Activated naive CD8-positive, alpha-beta T cell treated with anti-CD3 and anti-CD28 coated beads, Interleukin-2, amount 10 ng/mL, durations not matched to agents 7 days and 5 days (primary cell): ENCODE results near the gene CSDE1. TPM values are rescaled to one million over a fixed set of nuclear protein-coding genes. Genes with fewer than 3 reads are reported as not detected.

Experiments used
- ATAC-seq: fragments of 150-1000 bp; cut with Tn5 transposase; one replicate; pipeline ENCODE4 v1.10.0; 2021; ENCODE audit warnings: low read depth, moderate library complexity
- POLR2A ChIA-PET: fragments of 350-600 bp; sonication (Branson Sonifier 250); formaldehyde crosslinking; loops from one replicate; lab custom pipeline; 2021; ENCODE audit warnings: antibody characterized with exemption; lab: Charles Lee
- DNase-seq: peaks from one replicate; pipeline ENCODE4 v3.0.0; 2021
- H3K27ac Mint-ChIP-seq: one replicate; pipeline ENCODE4 v1.8.0; 2022; ENCODE audit warnings: mild to moderate bottlenecking, mixed read lengths
- H3K27me3 Mint-ChIP-seq: one replicate; pipeline ENCODE4 v1.8.0; 2022; ENCODE audit warnings: mild to moderate bottlenecking, moderate library complexity, mixed read lengths
- H3K36me3 Mint-ChIP-seq: one replicate; pipeline ENCODE4 v1.8.0; 2021; ENCODE audit warnings: mild to moderate bottlenecking, mixed read lengths
- H3K4me1 Mint-ChIP-seq: one replicate; pipeline ENCODE4 v1.8.0; 2021; ENCODE audit warnings: mixed read lengths
- H3K4me3 Mint-ChIP-seq: one replicate; pipeline ENCODE4 v1.8.0; 2022; ENCODE audit warnings: mild to moderate bottlenecking, moderate library complexity, mixed read lengths
- H3K9me3 Mint-ChIP-seq: one replicate; pipeline ENCODE4 v1.8.0; 2021; ENCODE audit warnings: mixed read lengths
- total RNA-seq, 2 experiments: library from RNA; stranded (reverse); gene quantifications; one replicate each; pipeline ENCODE4 v1.2.3, GENCODE V29; 2021

The CSDE1 gene
- total RNA-seq, 2 experiments from 2014 or later = 401 to 410 TPM

DNA sequence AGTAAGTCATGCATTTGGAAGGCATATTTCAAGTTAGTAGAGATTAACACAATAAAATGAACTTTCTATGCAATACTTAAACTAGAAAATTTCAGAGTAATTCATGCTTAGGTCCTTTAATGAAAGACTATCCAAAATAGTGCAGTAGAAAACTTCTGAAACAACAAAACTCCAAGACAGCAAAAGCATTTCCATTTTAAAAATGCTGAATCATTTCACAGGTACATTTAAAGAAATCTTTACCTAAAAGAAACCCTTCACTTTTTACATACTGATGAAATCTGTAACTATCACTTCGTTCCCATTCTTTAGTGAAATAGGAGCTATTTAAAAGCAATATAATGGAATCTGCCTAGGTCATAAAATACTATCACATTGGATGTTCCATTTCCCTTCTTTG is 17.5 kb downstream of the CSDE1 start:
- H3K9me3 Mint-ChIP-seq = no peaks in the 10 kb centered on the region
- H3K27ac Mint-ChIP-seq = no peak overlapping the region
- no peaks in the 10 kb centered on the region for H3K27me3 Mint-ChIP-seq
- POLR2A ChIA-PET = no interaction called here
- peaks cover 20% of the 10 kb centered on the region for H3K4me1 Mint-ChIP-seq
- no peak overlapping the region for H3K4me3 Mint-ChIP-seq
- DNase-seq = no peak
- ATAC-seq = no peak
- H3K36me3 Mint-ChIP-seq = peaks cover 45% of the 10 kb centered on the region

GRCh38 chr1:114737314-114737849 is 20.4 kb downstream of the CSDE1 start:
- H3K4me3 Mint-ChIP-seq = no peak overlapping the region
- no peak overlapping the region for H3K27ac Mint-ChIP-seq
- DNase-seq (no peak), ATAC-seq (no peak)
- H3K27me3 Mint-ChIP-seq = no peaks in the 10 kb centered on the region
- peaks cover 44% of the 10 kb centered on the region for H3K36me3 Mint-ChIP-seq
- no peaks in the 10 kb centered on the region for H3K9me3 Mint-ChIP-seq
- POLR2A ChIA-PET = no interaction called here
- H3K4me1 Mint-ChIP-seq = peaks cover 13% of the 10 kb centered on the region

- Mint-ChIP-seq H3K27me3 (no peaks in the 10 kb centered on the region), H3K9me3 (no peaks in the 10 kb centered on the region), H3K27ac (no peak overlapping the region), H3K36me3 (peaks cover 46% of the 10 kb centered on the region), H3K4me3 (no peak overlapping the region), H3K4me1 (peaks cover 8% of the 10 kb centered on the region)
- no peak for DNase-seq
- no peak for ATAC-seq
- POLR2A ChIA-PET = no interaction called here
Observed at GRCh38 chr1:114735479-114735878, 22.3 kb downstream of the CSDE1 start.

- H3K27me3 Mint-ChIP-seq = no peaks in the 10 kb centered on the region
- peaks cover 48% of the 10 kb centered on the region for H3K36me3 Mint-ChIP-seq
- POLR2A ChIA-PET = no interaction called here
- ATAC-seq = no peak
- no peak for DNase-seq
- peaks cover 6% of the 10 kb centered on the region for H3K4me1 Mint-ChIP-seq
- no peak overlapping the region for H3K4me3 Mint-ChIP-seq
- no peaks in the 10 kb centered on the region for H3K9me3 Mint-ChIP-seq
- H3K27ac Mint-ChIP-seq = no peak overlapping the region
Observed at GRCh38 chr1:114729782-114730181, 28.0 kb downstream of the CSDE1 start.

GRCh38 chr1:114728553-114728952 is 29.2 kb downstream of the CSDE1 start:
- no peak for DNase-seq
- H3K4me3 Mint-ChIP-seq = no peak overlapping the region
- no peaks in the 10 kb centered on the region for H3K9me3 Mint-ChIP-seq
- peaks cover 48% of the 10 kb centered on the region for H3K36me3 Mint-ChIP-seq
- ATAC-seq = no peak
- peaks cover 8% of the 10 kb centered on the region for H3K4me1 Mint-ChIP-seq
- no peaks in the 10 kb centered on the region for H3K27me3 Mint-ChIP-seq
- H3K27ac Mint-ChIP-seq = no peak overlapping the region
- POLR2A ChIA-PET = no interaction called here

GRCh38 chr1:114725230-114725629 is 32.6 kb downstream of the CSDE1 start:
- DNase-seq = no peak
- ATAC-seq = no peak
- Mint-ChIP-seq H3K27me3 (no peaks in the 10 kb centered on the region), H3K36me3 (peaks cover 42% of the 10 kb centered on the region), H3K9me3 (no peaks in the 10 kb centered on the region), H3K27ac (peak overlapping the region; percentile 7), H3K4me3 (no peak overlapping the region), H3K4me1 (peaks cover 7% of the 10 kb centered on the region)
- POLR2A ChIA-PET = no interaction called here

DNA sequence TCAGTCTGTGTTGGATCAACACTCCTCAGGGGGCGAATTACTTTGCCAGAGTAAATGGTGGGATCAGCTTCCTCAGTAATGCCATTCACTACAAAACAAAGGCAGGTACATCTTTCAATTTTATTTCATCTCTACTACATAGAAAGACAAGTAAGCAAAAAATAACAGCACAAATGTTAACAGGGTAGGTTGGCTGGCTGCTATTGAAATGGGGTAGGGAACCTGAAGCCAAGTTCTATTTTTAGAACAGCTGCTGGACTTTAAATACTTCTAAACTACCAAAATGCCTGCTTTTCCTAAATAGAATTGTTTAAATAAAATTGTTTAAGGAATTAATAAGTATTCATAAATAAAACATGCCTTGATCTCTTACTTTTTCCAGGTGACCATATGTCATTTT is 33.9 kb downstream of the CSDE1 start:
- Mint-ChIP-seq H3K9me3 (no peaks in the 10 kb centered on the region), H3K36me3 (peaks cover 38% of the 10 kb centered on the region), H3K27ac (no peak overlapping the region), H3K4me1 (peaks cover 7% of the 10 kb centered on the region), H3K4me3 (no peak overlapping the region), H3K27me3 (no peaks in the 10 kb centered on the region)
- no peak for DNase-seq
- ATAC-seq = no peak
- POLR2A ChIA-PET = no interaction called here

DNA sequence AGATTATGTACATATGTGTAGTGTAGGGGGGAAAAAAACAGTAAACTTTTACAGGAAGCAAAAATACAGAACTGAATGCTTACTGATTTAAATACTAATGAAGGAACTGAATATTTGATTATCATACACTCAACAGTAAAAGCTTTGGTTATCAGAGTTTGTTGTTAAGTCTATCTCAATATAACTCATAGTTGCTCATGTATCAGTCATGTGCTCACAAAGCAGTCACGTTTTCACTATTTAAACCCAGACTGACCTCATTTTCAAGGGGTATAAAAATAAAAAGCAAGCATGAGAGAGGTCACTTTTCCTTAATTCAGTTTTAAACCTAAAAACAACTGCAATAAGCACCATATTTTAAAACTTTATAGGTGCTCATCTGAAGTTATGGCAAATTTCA is 34.3 kb downstream of the CSDE1 start:
- peaks cover 39% of the 10 kb centered on the region for H3K36me3 Mint-ChIP-seq
- no peak for DNase-seq
- ATAC-seq = no peak
- no peaks in the 10 kb centered on the region for H3K9me3 Mint-ChIP-seq
- POLR2A ChIA-PET = no interaction called here
- peaks cover 7% of the 10 kb centered on the region for H3K4me1 Mint-ChIP-seq
- H3K4me3 Mint-ChIP-seq = no peak overlapping the region
- H3K27me3 Mint-ChIP-seq = no peaks in the 10 kb centered on the region
- no peak overlapping the region for H3K27ac Mint-ChIP-seq

DNA sequence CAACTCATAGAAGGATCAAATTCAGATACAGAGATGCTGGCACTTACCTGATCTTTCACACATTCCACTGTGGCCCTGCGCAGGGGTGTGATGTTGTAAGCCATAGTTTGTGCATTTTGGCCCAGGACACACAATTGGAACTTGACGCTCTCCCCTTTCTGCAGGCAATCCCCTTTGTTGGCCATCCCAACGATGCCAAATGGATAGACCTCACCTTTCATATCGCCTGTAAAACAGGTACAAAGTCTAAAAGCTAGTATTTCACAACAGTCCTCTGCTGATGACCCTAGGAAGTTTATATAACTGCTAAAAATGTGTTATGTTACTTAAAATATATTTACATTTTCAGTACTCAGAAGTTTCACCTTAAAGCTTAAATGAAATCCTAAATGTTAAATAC is 37.3 kb downstream of the CSDE1 start:
- H3K9me3 Mint-ChIP-seq = no peaks in the 10 kb centered on the region
- peaks cover 14% of the 10 kb centered on the region for H3K4me1 Mint-ChIP-seq
- peaks cover 41% of the 10 kb centered on the region for H3K36me3 Mint-ChIP-seq
- no peak overlapping the region for H3K27ac Mint-ChIP-seq
- H3K4me3 Mint-ChIP-seq = no peak overlapping the region
- DNase-seq (no peak), ATAC-seq (no peak)
- POLR2A ChIA-PET = no interaction called here
- H3K27me3 Mint-ChIP-seq = no peaks in the 10 kb centered on the region

DNA sequence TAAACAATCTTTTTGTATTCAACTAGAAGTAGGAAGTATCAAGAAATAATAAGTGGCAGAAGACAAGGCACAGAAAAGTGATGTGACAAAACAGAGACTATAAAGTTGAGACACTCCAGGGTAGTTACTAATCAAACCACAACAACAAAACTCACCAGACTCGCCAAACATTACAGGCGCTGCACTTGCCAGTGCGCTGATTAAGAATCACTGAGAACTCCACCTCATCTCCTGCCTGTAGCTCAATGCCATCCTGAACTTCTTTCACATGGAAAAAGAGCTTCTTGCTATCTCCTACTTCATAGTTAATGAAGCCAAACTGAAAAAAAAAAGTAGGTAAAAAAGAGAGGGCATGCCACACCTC is 38.4 kb downstream of the CSDE1 start:
- POLR2A ChIA-PET = no interaction called here
- peaks cover 14% of the 10 kb centered on the region for H3K4me1 Mint-ChIP-seq
- no peak for DNase-seq

DNA sequence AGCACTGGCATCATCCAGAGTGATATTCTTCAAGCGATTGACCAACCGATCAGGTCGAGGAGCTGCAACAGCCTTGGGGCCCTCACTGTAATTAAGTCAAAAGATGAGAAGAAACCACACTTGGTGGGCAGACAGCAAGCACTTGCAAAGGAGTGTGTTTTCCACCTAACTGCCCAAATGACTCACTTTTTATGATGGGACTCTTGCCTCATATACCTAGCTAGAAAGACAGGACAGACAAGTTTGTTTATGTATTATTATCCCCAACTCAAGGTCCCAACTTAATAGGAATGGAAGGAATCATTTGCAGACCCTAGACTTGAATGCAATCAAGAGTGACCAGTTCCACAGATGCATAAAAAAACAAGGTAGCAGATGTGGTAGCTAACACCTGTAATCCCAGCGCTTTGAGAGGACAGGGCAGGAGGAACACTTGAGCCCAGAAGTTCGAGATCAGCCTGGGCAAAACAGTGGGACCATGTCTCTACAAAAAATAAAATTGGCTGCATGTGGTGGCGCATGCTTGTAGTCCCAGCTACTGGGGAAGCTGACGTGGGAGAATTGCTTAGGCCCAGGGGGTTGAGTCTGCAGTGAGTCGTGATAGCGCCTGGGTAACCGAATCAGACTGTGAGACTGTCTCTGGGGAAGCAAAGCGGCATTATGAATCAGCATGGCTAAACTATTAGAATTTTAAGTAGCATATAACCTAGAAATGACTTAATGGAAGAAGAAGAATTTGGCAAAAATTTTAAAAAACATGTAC is 38.9 kb downstream of the CSDE1 start:
- no peaks in the 10 kb centered on the region for H3K9me3 Mint-ChIP-seq
- DNase-seq (no peak), ATAC-seq (no peak)
- H3K36me3 Mint-ChIP-seq = peaks cover 32% of the 10 kb centered on the region
- no peak overlapping the region for H3K4me3 Mint-ChIP-seq
- H3K4me1 Mint-ChIP-seq = peaks cover 16% of the 10 kb centered on the region
- POLR2A ChIA-PET = no interaction called here
- no peaks in the 10 kb centered on the region for H3K27me3 Mint-ChIP-seq
- no peak overlapping the region for H3K27ac Mint-ChIP-seq

More for the DNA sequence above, 38.4 kb downstream of the CSDE1 start:
- H3K27ac Mint-ChIP-seq = no peak overlapping the region
- ATAC-seq = no peak
- no peaks in the 10 kb centered on the region for H3K27me3 Mint-ChIP-seq
- H3K4me3 Mint-ChIP-seq = no peak overlapping the region
- H3K36me3 Mint-ChIP-seq = peaks cover 34% of the 10 kb centered on the region
- no peaks in the 10 kb centered on the region for H3K9me3 Mint-ChIP-seq

DNA sequence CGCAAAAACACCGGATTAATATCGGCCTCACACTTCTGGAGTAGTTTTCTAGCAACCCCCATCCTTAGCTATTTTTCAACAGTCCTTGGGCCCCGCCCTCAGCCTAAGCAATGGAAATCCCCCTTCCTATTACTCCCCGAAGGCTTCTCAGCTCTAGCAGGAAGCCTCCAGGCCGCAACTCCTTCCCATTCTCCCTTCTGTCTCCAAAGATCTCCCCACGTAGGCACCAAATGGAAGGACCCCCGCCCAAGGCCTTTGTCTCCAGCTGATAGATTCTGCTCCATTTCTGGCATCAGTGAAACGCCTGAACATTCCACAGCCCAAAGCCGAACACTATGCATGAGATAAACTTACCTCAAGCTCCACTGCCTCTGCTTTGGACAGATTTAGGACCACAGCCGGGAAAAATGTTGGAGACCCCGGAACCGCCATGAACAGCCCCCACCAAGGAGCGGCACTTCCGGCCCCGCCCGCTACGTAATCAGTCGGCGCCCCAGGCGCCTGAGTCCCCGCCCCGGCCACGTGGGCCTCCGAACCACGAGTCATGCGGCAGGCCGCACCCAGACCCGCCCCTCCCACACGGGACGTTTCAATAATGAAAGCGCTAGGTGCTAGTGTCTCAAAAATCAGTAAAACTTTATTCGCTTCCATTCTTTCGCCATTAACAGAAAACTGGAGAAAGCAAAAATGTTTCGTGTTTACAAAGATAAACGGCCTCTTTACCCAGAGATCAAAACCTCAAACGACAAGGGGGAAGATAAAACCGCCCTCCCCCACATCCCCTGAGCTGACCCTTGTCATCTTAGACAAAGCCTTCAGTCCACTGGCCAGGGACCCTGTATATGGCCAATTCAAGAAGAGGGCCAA is 41.2 kb downstream of the CSDE1 start, which contains the start of gene NRAS:
NRAS (minus strand) TSS at position 468 of the 867 bp plus-strand sequence. CDS start 611 bp downstream, outside the sequence.
- ATAC-seq (peak; percentile 98), DNase-seq (peak; percentile 97)
- POLR2A ChIA-PET = interaction anchor here (0.6 to 1.8 kb wide), 10 partner anchors 17 to 791 kb away, joined by 3 to 10 read pairs (median 5); partner anchors contain the start of genes CSDE1 and SIKE1
- peaks cover 23% of the 10 kb centered on the region for H3K36me3 Mint-ChIP-seq
- H3K27ac Mint-ChIP-seq = peak within 1 kb of the TSS; percentile 94
- no peaks in the 10 kb centered on the region for H3K9me3 Mint-ChIP-seq
- peaks cover 18% of the 10 kb centered on the region for H3K4me1 Mint-ChIP-seq
- no peaks in the 10 kb centered on the region for H3K27me3 Mint-ChIP-seq
- H3K4me3 Mint-ChIP-seq = peak within 1 kb of the TSS; percentile 93

DNA sequence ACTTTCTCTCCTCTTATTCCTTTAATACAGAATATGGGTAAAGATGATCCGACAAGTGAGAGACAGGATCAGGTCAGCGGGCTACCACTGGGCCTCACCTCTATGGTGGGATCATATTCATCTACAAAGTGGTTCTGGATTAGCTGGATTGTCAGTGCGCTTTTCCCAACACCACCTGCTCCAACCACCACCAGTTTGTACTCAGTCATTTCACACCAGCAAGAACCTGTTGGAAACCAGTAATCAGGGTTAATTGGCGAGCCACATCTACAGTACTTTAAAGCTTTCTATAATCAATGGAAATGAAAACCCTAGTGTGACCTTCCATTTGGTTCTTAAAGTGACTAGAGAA is 41.9 kb downstream of the CSDE1 start:
- DNase-seq (no peak), ATAC-seq (no peak)
- H3K9me3 Mint-ChIP-seq = no peaks in the 10 kb centered on the region
- peak overlapping the region; percentile 93 for H3K4me3 Mint-ChIP-seq
- no peaks in the 10 kb centered on the region for H3K27me3 Mint-ChIP-seq
- H3K36me3 Mint-ChIP-seq = peaks cover 19% of the 10 kb centered on the region
- H3K27ac Mint-ChIP-seq = peak overlapping the region; percentile 94
- POLR2A ChIA-PET = interaction anchor here (0.6 to 1.8 kb wide), 10 partner anchors 17 to 790 kb away, joined by 3 to 10 read pairs (median 5); partner anchors contain the start of genes CSDE1 and SIKE1
- H3K4me1 Mint-ChIP-seq = peaks cover 18% of the 10 kb centered on the region
